Measurements from ENCODE around the gene NEUROD6.

Gene NEUROD6

DNA sequence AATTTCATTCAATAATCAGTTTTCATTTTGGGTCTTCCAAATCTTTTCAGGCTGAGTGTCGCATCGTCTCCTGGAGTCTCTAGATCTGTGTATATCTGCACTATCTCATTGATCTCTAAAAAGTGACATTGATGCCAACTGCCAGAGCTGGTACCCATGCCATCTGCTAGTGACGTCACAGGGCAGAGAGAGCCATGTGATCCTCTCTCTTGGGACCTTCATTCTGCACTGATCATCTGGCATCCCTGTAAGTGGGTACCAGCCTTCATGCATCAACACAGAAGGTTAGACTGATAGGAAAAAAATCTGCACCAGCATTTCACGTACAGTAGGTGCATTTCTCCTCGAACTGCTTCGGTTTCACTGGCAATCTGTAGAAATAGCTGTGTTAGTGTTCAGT lies at the start of gene NEUROD6:
Gene NEUROD6 (minus strand): TSS at position 124 of the 400 bp plus-strand sequence. CDS start 1,458 bp downstream, outside the sequence.
- no peak for DNase-seq (ENCODE audit: low read depth)

DNA sequence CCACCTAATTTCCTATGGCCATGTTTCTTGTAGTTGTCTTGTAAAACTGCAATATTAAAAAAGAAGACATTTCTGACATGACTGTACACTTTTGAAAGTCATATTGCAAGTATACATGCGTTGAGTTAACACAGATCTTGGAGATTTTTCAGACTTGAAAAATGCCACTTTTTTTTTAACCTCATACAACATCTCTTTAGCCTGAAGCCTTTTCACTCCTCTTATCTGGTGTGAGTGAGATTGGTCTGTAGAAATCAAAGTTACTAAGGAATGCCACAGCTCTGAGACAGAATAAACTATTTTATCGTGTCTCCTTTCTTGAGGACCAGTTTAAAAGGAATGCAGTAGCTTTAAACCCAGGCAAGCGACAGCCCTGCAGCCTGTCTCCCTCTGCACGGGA lies 43.9 kb upstream of the NEUROD6 start:
- DNase-seq (ENCODE audit: low read depth): no peak

DNA sequence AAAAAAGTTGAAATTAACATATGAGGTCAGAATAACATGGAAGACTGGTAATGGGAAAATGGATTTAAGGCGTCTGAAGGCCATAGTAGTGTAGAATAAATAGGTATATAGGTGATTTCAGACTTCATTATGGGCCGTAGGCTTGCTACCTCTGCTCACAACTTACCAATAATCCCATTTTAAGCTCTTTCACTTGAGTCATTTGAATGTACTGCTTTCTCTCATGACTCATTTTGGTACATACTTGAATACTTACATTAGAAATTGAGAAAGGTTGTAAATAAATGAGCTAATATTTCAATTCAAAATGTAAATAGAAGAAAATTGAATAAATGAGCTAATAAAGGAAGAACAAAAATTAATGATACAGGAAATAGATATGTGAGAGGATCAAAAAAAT lies 42.2 kb upstream of the NEUROD6 start:
- DNase-seq (ENCODE audit: low read depth): peak; percentile 40

DNA sequence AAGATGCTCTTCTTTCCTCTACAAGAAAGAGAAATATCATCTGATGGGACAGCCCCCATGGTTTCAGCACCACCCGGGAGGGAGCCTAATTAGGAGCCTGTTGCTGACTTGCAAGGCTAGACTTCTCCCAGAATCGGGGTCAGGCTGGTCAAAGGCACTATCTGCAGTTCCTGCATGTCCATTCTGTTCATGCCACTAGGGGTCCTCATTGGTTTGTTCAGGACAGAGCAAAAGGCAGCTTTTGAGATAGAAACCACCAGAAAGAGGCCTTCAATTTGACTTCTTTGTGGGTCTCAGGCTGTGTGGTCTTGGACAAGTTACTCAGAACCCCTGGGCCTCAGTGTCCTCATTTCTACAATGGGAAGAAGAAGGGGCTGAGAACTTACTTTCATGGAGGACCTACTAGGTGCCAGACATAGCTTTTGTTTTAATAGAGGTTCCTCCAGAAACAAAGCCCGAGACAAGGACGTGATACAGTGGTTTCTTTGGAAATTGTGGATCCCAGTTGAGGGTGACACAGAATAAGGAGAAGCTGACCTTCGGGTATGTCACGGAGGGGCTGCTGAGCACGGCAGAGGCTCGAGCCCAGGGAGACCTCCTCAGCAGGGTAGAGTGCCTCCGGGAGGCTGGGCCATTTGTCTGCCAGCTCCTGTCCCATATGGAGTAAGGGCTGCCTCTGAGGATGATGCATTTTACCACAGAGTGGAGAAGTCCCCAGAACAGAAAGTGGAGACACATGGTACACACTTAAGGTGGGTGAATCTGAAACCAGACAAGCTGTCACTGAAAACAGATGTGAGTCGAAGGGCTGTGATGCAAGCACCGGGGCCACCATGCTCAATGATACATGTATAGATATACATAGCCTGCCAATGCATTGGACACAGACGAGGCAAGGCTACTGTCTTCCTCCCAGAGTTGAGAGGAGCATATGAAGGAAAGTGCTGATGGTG lies 33.1 kb upstream of the NEUROD6 start:
- DNase-seq (ENCODE audit: low read depth): peak; percentile 79

DNA sequence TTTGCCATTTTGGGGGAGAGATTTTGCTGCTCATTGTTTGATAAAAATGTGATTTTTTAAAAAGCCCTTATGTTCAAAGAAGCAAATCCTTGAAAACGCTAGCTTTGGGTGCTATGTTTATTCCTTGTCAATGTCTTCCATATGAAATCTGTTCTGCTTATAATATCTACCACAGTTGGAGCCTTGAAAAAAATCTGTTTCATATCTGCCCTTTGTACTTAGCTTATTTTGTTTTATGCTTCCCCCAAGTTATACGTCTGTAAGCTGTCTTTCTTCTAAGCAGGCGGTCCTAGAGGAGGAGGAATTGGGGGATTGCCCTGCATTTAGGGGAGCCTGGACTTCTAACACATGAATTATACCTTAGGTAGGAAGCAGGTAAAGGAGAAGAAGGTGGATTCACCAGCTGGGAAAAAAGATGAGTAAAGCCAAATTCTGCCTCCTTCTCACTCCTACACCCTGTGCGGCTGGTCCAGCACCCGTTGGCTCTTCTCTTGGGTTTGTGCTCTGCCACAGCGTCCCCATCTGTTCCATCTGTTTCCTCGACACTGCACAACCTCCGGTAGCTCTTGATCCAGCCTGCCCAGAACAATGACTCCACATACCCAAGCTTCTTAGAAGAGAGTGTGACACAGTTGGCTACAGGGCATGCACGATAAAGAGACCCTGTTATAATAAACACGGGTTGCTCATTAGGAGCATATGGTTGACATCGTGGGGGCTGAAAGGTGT lies 31.9 kb upstream of the NEUROD6 start:
- no peak for DNase-seq (ENCODE audit: low read depth)

DNA sequence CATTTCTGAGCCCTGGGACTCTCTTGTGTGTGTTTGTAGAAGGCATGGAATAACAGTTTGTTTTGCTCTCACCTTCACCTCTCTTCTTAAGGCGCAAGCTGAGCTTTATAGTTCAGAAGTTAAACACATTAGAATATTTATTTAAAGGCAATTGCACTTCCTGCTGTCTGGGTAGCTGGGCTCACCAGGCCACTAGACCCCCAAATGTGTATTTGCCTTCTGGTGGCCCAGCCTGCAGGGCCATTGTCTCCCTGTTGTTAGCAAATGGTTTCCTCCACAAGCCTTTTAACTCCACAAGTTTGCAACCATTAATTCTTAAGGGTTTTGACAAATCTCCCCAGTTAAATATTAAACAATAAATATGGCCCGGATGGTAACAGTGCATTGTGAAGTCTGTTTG lies 31.1 kb upstream of the NEUROD6 start:
- no peak for DNase-seq (ENCODE audit: low read depth)

DNA sequence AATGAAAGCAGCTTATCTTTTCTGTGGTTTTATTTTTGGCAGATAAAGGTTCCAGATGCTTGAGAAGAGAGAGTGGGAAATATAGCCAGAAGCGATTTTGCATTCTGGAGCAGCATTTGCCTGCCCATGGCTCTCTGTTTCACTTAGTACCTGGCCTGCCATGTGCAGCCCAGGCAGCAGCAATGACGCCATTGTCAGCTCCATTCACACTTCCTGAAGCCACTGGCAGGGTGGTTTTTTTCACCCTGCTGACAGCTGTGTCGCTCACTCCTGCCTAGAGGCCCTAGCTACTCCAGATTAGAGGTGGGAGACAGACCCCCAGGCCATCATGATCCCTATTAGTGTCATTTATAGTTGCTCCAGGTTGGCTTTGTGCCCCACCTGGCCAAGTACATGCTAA lies 30.1 kb upstream of the NEUROD6 start:
- no peak for DNase-seq (ENCODE audit: low read depth)

DNA sequence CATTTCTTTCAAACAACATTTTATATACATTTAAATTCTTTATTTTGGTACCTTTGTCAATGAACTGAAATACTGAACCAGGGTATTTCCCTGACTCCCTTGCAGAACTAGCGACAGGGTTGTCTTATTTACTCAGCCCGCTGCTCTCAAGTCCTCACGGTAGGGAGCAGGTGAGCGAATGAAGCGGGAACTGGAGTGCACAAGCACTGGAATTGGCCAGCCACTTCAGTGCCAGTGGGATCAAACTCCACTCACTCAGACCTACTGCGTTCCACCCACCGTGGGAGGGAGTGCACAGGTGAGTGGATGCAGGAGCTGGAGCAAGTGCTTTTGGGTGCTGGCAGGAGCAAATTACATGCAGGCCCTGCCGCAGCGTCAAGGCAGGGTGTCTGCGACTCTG lies 28.1 kb upstream of the NEUROD6 start:
- no peak for DNase-seq (ENCODE audit: low read depth)

DNA sequence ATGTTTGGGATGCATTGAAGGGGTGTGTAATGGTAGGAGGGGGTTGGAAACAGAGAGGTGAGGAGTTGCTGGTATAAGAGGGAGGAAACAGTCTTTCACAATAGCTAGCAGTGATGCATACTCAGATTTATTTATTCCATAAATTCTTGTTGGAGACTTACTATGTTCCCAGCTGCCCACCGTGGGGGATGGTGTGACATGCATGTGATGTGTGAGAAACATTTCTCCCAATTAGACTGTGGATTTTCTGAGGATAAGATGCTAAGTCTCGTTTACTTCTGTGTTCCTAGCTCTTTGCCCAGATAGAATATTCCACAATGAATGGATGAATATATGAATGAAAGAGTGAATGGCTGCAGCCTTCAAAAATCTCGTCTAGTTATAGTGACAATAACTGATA lies 23.0 kb upstream of the NEUROD6 start:
- DNase-seq (ENCODE audit: low read depth): no peak

DNA sequence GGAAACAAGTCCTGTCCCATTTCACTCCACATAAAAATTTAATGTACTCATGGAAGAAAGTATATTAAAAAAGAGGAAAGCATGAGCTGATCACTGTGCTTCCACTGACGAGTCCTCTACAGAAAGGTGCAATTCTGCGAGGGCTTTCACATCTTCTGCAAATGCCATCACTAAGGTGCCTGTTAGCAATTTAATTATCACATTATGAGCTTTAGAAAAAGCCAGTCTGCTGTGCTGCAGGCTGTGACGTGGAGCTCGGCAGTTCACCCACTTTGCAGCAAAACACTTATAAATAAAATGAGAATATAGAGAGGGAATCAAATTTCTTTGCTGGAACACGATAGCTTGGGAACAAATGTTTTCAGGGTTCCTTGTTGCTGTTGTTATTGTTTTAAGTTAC lies 22.5 kb upstream of the NEUROD6 start:
- no peak for DNase-seq (ENCODE audit: low read depth)

DNA sequence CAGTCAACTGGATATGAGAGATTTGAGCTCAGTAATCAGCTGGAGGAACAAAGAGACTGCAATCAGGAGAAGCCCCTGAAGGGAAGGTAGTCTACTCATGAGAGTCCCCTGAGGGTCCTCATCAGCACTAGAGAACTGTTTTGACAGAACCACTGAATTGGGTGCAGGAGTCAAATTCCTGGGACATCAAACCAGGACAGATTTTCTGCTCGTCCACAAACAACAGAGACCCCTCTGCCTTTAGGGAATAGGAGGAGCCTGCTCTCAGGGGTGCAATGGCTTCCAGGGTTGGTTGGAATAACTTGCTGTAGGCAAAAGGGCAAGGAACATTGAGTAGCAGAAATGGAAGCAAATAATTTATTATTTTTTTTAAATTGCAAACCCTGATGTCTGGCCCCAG lies 21.9 kb upstream of the NEUROD6 start:
- DNase-seq (ENCODE audit: low read depth): no peak

DNA sequence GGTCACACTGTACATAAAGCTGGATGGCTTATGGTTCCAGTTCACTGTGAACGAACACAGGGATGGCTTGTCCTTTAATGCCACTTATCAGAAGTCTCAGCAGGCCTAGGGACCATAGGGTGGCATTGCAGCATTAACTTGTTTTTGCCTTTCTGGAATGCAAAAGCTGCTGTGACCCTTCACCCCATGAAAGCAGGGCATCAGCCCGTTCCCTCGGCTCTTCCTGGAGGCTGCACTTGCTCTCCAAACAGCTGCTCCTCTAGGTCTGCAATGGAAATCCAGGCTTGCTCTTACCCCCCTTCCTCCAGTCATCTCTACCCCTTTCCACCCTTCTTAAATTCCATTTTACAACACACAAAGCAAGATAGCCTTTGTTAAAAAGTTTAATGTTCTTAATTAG lies 17.9 kb upstream of the NEUROD6 start:
- no peak for DNase-seq (ENCODE audit: low read depth)

DNA sequence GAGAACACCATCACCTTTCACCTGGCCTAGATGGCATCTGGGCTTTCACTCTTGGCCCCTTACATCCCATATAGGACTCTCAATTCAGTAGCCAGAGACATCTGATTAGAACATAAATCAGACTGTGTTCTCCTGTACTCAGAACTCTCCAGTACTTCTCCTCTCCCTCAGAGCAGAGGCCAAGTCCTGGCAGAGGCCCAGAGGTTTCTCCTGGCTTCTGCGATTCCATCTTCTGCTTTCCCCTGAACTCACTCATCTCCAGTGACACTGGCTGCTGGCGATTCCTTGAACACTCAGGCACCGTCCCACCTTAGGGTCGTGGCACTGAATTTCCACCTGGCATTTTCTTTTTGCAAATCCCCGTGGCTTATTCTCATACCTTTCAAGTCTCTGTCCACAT lies 4.9 kb upstream of the NEUROD6 start:
- no peak for DNase-seq (ENCODE audit: low read depth)

DNA sequence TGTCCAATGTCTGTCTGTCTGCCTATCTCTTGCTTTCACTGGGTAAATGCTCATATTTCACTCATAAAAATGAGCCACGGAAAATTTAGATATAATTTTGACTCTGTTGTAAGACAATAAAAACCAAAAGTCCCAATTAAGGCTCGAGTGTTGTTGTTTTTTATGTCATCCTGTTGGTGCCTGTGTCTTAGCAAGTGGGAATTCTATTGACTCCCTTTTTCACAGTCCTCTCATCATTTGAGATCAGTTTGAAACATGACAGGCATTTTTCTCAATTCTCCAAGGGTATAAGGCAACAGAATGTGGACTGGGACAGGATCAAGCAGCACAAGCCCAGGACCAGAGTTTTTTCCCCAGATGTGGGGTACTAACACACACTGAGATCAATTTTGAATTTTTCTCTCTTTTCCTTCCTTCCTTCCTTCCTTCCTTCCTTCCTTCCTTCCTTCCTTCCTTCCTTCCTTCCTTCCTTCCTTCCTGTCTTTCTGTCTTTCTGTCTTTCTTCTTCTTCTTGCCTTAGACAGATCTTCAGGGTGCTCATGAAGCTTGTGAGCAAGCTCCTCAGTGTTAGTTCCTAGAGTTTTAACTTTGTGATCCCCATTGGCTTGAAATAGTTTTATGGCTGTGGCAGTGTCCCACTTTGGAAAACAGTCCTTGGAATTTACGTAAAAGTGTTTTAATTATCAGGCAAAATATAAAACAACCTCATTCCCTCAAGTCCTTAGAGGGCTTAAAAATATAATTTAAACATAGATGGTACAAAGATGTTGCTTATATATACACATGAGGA lies 3.2 kb upstream of the NEUROD6 start:
- DNase-seq (ENCODE audit: low read depth): no peak

DNA sequence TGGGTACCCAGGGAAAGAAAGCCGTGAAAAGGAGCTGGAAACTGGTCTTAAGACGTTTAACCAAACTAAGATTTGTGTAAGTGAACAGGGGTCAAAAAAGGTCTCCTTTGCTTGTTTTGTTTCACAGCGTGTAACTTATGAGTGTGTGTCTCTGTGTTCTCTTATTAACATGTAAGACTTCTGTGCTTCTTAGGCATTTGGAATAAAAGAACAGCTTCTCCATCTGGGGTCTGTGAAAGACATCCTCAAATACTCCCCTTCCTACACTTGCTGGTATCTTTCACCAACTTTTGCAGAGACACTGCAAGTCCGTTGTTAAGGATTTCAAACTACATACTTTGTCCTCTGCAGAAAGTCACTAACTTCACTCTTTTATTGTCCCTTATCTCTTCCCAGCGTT lies 615 bp upstream of the NEUROD6 start:
- no peak for DNase-seq (ENCODE audit: low read depth)

DNA sequence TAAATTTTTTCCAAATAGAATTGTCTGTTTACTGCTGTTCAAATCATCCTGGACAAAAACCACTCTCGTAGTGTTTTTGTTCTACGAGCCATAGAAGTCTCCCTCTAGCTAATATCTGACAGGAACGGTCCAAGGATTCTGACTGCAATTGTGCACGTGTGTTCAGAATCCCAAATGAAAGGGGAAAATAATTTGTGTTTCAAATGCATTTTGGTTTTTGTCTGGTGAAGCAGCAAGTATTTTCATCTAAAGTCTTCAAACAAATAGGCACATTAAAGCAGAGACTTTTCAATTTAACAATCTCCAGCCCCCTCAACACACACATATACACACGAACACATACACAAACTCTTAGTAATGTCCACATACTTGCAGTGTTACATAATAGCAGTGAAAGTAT lies 475 bp downstream of the NEUROD6 start:
- no peak for DNase-seq (ENCODE audit: low read depth)

DNA sequence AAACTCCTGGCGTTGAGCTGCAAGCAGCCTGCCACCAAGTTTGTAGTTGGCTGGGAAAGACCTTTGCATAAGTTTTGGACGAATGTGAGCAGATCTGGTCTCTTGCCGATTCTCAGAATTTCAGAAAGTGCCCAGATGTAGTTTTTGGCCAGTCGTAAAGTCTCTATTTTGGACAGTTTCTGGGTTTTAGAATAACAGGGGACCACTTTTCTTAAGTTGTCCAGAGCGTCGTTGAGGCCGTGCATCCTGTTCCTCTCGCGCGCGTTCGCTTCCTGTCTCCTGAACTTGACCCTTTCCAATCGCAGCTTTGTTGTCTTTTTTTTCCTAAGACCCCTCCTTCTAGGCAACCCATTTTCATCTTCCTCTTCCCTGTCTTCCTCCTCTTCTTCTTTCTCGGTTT lies 1.8 kb downstream of the NEUROD6 start:
- DNase-seq (ENCODE audit: low read depth): no peak

DNA sequence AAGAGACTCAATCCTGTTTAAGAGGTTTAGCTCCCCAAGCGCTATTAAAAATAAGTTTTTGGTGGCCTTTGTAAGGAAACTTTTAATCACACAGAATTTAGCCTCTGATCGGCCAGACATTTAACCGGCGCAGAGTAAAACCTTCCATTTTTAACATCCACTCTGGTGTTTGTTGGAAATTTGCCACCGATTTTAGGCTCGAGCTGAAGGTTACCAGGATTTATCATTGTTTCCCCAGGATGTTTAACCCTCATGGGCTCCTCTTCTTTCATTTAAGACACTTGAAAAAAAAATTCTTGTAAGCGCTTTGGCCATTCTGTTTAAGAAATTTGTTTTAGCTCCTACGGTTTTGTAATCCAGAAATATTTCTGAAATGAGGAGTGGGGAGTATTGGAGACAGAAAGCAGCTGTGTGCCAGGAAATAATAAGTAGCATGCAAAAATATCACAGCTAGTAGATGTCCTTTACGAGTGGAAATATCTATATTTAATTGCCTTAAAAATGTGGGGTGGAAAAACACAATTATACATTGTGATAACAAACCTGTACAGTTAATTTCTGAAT lies 3.4 kb downstream of the NEUROD6 start:
- DNase-seq (ENCODE audit: low read depth): no peak

DNA sequence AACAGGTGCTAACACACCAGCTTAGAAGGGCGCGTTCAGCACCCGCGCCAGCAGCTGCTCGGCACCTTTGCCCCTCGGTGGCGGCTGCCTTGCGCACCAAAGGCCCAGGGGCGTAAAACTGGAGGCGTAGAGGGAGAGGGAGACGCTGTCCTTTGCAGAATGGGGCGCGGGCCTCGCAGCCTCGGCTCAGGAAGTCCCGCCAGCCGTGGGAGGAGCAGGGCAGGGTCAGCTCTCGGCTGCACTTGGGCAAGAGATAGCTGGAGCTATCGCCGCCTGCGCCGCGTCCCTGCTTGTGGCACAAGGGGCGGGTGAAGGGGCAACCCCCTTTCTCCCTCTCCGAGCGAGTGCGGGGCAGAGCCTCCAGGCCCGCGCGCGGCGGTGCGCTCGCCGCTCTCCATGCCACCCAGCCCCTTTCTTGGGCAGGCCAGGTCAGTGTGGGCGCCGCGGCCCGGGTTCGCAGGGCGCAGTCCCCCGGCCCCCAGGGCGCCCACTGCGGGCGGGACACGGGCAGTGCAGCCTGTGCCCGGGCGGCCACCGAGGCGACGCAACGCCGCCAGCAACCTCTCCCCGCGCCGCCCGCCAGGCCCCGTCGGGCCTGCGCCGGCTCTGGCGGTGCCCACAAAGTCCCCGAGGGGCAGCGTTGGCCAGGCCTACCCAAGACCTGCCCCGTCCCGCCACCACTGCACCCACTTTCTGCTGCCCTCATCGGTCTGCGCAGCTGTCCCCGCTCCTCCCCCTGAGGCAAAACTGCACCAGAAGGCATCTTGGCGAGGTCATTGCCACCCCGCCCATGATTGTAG lies 4.1 kb downstream of the NEUROD6 start:
- DNase-seq (ENCODE audit: low read depth): no peak

DNA sequence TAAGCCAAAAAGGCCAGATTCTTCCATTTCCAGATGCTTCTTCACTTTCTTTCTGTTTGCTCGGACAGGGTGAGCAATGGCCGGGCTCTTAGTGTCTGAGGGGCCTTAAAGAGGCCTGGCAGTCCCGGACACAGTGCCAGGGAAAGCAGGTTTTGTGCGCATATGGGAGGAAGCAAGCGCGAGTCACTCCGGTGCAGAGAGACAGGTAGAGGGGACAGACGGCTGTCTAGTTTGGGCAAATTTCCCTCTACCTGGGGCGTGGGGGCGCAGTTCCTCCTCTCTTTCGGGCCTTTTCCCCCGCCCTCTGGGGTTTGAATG lies 4.7 kb downstream of the NEUROD6 start:
- no peak for DNase-seq (ENCODE audit: low read depth)

DNA sequence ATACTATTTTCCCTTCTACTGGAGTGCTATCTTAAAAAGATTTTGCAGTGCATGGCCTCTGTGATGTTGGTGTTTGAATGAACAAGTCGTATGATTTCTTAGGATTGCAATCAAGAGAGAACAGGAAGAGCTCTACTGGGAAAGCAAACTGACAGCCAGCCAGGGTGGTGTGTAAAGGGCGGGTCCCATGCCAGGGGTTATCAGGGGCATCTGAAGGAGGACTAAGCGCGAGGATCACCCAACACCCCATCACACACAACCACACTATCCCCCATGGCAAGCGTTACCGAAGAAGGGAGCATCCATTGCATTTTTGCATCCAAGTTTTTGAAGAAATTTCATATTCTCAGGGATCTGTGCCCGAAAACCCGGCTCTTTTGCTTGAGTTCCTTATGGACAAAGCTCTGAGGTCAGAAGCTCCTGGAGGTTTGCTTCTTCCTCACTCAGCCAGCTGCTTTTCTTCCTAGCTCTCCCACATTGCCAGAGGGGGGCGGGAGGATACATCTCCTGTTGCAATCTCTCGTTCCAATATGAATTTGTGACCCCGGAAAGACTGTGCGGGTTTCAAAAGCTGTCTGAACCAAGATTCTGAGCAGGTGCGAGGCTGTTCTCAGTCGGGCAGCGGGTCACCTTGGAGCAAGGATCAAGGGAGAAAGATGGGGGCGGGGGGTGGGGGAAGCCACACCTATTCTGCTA lies 5.2 kb downstream of the NEUROD6 start:
- DNase-seq (ENCODE audit: low read depth): no peak
